ENCODE results near the gene CD300LF.

Gene CD300LF

GRCh38 chr17:74729368-74729767 is 16.6 kb upstream of the CD300LF start:
- H3K27ac ChIP-seq: no peak overlapping the region
- TF ChIP-seq ZFX (IDR thresholded peaks at IDR 0.05): no peak
- no peak for TF ChIP-seq CTCF (conservative IDR thresholded peaks at IDR 0.05)

GRCh38 chr17:74728702-74729075 is 16.0 kb upstream of the CD300LF start:
- TF ChIP-seq ZFX (IDR thresholded peaks at IDR 0.05) (no peak), CTCF (conservative IDR thresholded peaks at IDR 0.05) (no peak)
- H3K27ac ChIP-seq: no peak overlapping the region

GRCh38 chr17:74728033-74728701 is 15.4 kb upstream of the CD300LF start:
- no peak for TF ChIP-seq ZFX (IDR thresholded peaks at IDR 0.05)
- TF ChIP-seq CTCF (conservative IDR thresholded peaks at IDR 0.05): no peak
- H3K27ac ChIP-seq: no peak overlapping the region

- TF ChIP-seq ZFX (IDR thresholded peaks at IDR 0.05) (no peak), CTCF (conservative IDR thresholded peaks at IDR 0.05) (no peak)
- no peak overlapping the region for H3K27ac ChIP-seq
Measured at GRCh38 chr17:74725111-74725510, 12.4 kb upstream of the CD300LF start.

GRCh38 chr17:74723891-74724290 is 11.2 kb upstream of the CD300LF start:
- H3K27ac ChIP-seq: no peak overlapping the region
- no peak for TF ChIP-seq ZFX (IDR thresholded peaks at IDR 0.05)
- no peak for TF ChIP-seq CTCF (conservative IDR thresholded peaks at IDR 0.05)

- TF ChIP-seq CTCF (conservative IDR thresholded peaks at IDR 0.05) (no peak), ZFX (IDR thresholded peaks at IDR 0.05) (no peak)
- H3K27ac ChIP-seq: no peak overlapping the region
Measured at GRCh38 chr17:74722782-74723181, 10.1 kb upstream of the CD300LF start.

GRCh38 chr17:74720506-74720905 is 7.8 kb upstream of the CD300LF start:
- TF ChIP-seq CTCF (conservative IDR thresholded peaks at IDR 0.05) (no peak), ZFX (IDR thresholded peaks at IDR 0.05) (no peak)
- H3K27ac ChIP-seq: no peak overlapping the region

Measured in C4-2B (cell line).